Ascending aorta (tissue), 2 donors: ENCODE results near the gene C1QTNF4. TPM values are rescaled to one million over a fixed set of nuclear protein-coding genes. Genes with fewer than 3 reads are reported as not detected.
"Not testable (repeated sequence)": the region's sequence is repeated elsewhere in the genome, so short reads cannot be mapped to it uniquely, and the experiment has no call there.

Experiments used
- DNase-seq, 2 donors: peaks; one replicate each; pipeline ENCODE4 v3.0.0-alpha.2; 2019; ENCODE audit warnings: low spot score in 2 of 2
- H3K27ac ChIP-seq, 2 donors: fragments of 200-600 bp; sonication (generic); one replicate each; pipeline ENCODE4 v1.5.1; 2016 to 2017; ENCODE audit warnings: mild to moderate bottlenecking in 1 of 2
- H3K27me3 ChIP-seq: fragments of 200-600 bp; sonication (generic); one replicate; pipeline ENCODE4 v1.5.1; 2017
- H3K36me3 ChIP-seq, 2 donors: fragments of 200-600 bp; sonication (generic); one replicate each; pipeline ENCODE4 v1.5.1; 2016
- H3K4me1 ChIP-seq, 2 donors: fragments of 200-600 bp; sonication (generic); one replicate each; pipeline ENCODE4 v1.5.1; 2016 to 2017; ENCODE audit warnings: mild to moderate bottlenecking in 1 of 2
- H3K4me3 ChIP-seq, 2 donors: fragments of 200-600 bp; sonication (generic); one replicate each; pipeline ENCODE4 v1.5.1; 2016 to 2017; ENCODE audit warnings: mild to moderate bottlenecking in 1 of 2
- H3K9me3 ChIP-seq, 2 donors: fragments of 200-600 bp; sonication (generic); one replicate each; pipeline ENCODE4 v1.5.1; 2016
- CTCF ChIP-seq, 3 experiments: fragments of 200-600 bp in 2 of 3; fragments of 450-650 bp in 1 of 3; sonication (generic) in 2 of 3; IDR thresholded peaks; one replicate each; pipeline ENCODE4 v1.5.1; 2016 to 2019; ENCODE audit warnings: antibody characterized with exemption in 3 of 3, mild to moderate bottlenecking in 1 of 3, moderate library complexity in 1 of 3
- intact Hi-C: fragments of 100-400 bp; cut with DNase I; formaldehyde crosslinking; loops from one replicate; pipeline ENCODE4 v1.15.1; 2023
- total RNA-seq: library from RNA; depleted of rRNA; stranded (reverse); fragments of >200 nt; gene quantifications from one replicate; pipeline ENCODE4 v1.1.0, GENCODE V29; 2016

The C1QTNF4 gene
- total RNA-seq, 1 donor from 2014 or later: not detected

- Histone ChIP-seq H3K27me3 (no peaks in the 10 kb centered on the region), H3K9me3 (no peaks in the 10 kb centered on the region), H3K4me1 (peaks cover 0 to 26% of the 10 kb centered on the region in 2 donors), H3K4me3 (peak within 1 kb of the TSS; percentile 84 to 91), H3K36me3 (no peaks in the 10 kb centered on the region), H3K27ac (peak within 1 kb of the TSS; percentile 88 to 89)
- peak; percentile 46 to 95 for DNase-seq
- peak; percentile 67 to 97 (median 71) for TF ChIP-seq CTCF (IDR thresholded peaks at IDR 0.05)
- intact Hi-C loops: loop anchor here (1.0 to 5.0 kb wide), 5 partner anchors 20 to 126 kb away; partner anchors contain the start of genes KBTBD4, NDUFS3 and PSMC3
Observed at GRCh38 chr11:47552566-47553405, 41.4 kb downstream of the C1QTNF4 start, which contains the start of gene CELF1. Gene CELF1, minus strand, starts transcription at chr11:47553132. Its CDS starts 53,609 bp downstream, at chr11:47499523.

- DNase-seq: no peak
- intact Hi-C loops: loop anchor here (2.0 to 5.0 kb wide), 4 partner anchors 19 to 85 kb away; partner anchors contain the start of genes KBTBD4 and NDUFS3
Observed at GRCh38 chr11:47552056-47552565, 42.1 kb downstream of the C1QTNF4 start.

GRCh38 chr11:47551086-47551485 lies 43.1 kb downstream of the C1QTNF4 start:
- no peak for TF ChIP-seq CTCF (IDR thresholded peaks at IDR 0.05)
- no peaks in the 10 kb centered on the region for H3K9me3 ChIP-seq
- no peaks in the 10 kb centered on the region for H3K27me3 ChIP-seq
- intact Hi-C loops: loop anchor here (5.0 kb wide), 2 partner anchors 39 to 84 kb away; no protein-coding TSS in a partner anchor
- peaks cover 0 to 28% of the 10 kb centered on the region in 2 donors for H3K4me1 ChIP-seq
- H3K4me3 ChIP-seq: peak overlapping the region; percentile 84 to 91
- no peaks in the 10 kb centered on the region for H3K36me3 ChIP-seq
- peak overlapping the region in 1 of 2 donors; percentile 88 for H3K27ac ChIP-seq
- DNase-seq: no peak

More at GRCh38 chr11:47552056-47552565, 42.1 kb downstream of the C1QTNF4 start:
- H3K9me3 ChIP-seq: no peaks in the 10 kb centered on the region
- H3K36me3 ChIP-seq: no peaks in the 10 kb centered on the region
- peak overlapping the region; percentile 84 to 91 for H3K4me3 ChIP-seq
- TF ChIP-seq CTCF (IDR thresholded peaks at IDR 0.05): no peak
- peak overlapping the region; percentile 88 to 89 for H3K27ac ChIP-seq
- H3K4me1 ChIP-seq: peaks cover 0 to 28% of the 10 kb centered on the region in 2 donors
- no peaks in the 10 kb centered on the region for H3K27me3 ChIP-seq

- H3K4me3 ChIP-seq: no peak overlapping the region
- intact Hi-C loops: loop anchor here (5.0 kb wide), 2 partner anchors 38 to 83 kb away; no protein-coding TSS in a partner anchor
- no peak for DNase-seq
- H3K27me3 ChIP-seq: no peaks in the 10 kb centered on the region
- H3K9me3 ChIP-seq: no peaks in the 10 kb centered on the region
- no peak for TF ChIP-seq CTCF (IDR thresholded peaks at IDR 0.05)
- no peak overlapping the region for H3K27ac ChIP-seq
- H3K4me1 ChIP-seq: peaks cover 0 to 28% of the 10 kb centered on the region in 2 donors
- no peaks in the 10 kb centered on the region for H3K36me3 ChIP-seq
Observed at GRCh38 chr11:47550288-47551047, 43.7 kb downstream of the C1QTNF4 start.

GRCh38 chr11:47546274-47546673 lies 47.9 kb downstream of the C1QTNF4 start:
- intact Hi-C loops, H3K27me3 ChIP-seq, H3K4me3 ChIP-seq, H3K27ac ChIP-seq, H3K9me3 ChIP-seq, H3K36me3 ChIP-seq, DNase-seq: not testable (repeated sequence)
- peaks cover 0 to 25% of the 10 kb centered on the region in 2 donors for H3K4me1 ChIP-seq
